Duodenal mucosa (tissue), 2 donors: ENCODE results near the gene RAB36.

Experiments
- H3K27ac ChIP-seq: one replicate; pipeline ENCODE4 v1.7.0; 2013; ENCODE audit warnings: low read depth, low read length
- H3K27me3 ChIP-seq, 2 donors: one replicate each; pipeline ENCODE4 v1.7.0; 2013; ENCODE audit warnings: low read length in 2 of 2, control low read depth in 1 of 2; ENCODE audit not compliant: insufficient read depth in 2 of 2, control insufficient read depth in 1 of 2
- H3K36me3 ChIP-seq, 2 donors: one replicate each; pipeline ENCODE4 v1.7.0; 2013; ENCODE audit warnings: low read length in 2 of 2, control low read depth in 1 of 2; ENCODE audit not compliant: insufficient read depth in 2 of 2, control insufficient read depth in 1 of 2
- H3K4me1 ChIP-seq, 2 donors: one replicate each; pipeline ENCODE4 v1.7.0; 2013; ENCODE audit warnings: low read length in 2 of 2, control low read depth in 1 of 2; ENCODE audit not compliant: insufficient read depth in 2 of 2, control insufficient read depth in 1 of 2
- H3K4me3 ChIP-seq, 2 donors: one replicate each; pipeline ENCODE4 v1.7.0; 2013; ENCODE audit warnings: low read length in 2 of 2, low read depth in 1 of 2
- H3K9ac ChIP-seq, 2 donors: one replicate each; pipeline ENCODE4 v1.7.0; 2013; ENCODE audit warnings: low read length in 2 of 2, low read depth in 1 of 2
- H3K9me3 ChIP-seq, 2 donors: one replicate each; pipeline ENCODE4 v1.7.0; 2013; ENCODE audit warnings: low read length in 2 of 2, control low read depth in 1 of 2; ENCODE audit not compliant: control insufficient read depth in 1 of 2

Gene RAB36, protein sequence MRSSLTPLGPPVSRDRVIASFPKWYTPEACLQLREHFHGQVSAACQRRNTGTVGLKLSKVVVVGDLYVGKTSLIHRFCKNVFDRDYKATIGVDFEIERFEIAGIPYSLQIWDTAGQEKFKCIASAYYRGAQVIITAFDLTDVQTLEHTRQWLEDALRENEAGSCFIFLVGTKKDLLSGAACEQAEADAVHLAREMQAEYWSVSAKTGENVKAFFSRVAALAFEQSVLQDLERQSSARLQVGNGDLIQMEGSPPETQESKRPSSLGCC

DNA sequence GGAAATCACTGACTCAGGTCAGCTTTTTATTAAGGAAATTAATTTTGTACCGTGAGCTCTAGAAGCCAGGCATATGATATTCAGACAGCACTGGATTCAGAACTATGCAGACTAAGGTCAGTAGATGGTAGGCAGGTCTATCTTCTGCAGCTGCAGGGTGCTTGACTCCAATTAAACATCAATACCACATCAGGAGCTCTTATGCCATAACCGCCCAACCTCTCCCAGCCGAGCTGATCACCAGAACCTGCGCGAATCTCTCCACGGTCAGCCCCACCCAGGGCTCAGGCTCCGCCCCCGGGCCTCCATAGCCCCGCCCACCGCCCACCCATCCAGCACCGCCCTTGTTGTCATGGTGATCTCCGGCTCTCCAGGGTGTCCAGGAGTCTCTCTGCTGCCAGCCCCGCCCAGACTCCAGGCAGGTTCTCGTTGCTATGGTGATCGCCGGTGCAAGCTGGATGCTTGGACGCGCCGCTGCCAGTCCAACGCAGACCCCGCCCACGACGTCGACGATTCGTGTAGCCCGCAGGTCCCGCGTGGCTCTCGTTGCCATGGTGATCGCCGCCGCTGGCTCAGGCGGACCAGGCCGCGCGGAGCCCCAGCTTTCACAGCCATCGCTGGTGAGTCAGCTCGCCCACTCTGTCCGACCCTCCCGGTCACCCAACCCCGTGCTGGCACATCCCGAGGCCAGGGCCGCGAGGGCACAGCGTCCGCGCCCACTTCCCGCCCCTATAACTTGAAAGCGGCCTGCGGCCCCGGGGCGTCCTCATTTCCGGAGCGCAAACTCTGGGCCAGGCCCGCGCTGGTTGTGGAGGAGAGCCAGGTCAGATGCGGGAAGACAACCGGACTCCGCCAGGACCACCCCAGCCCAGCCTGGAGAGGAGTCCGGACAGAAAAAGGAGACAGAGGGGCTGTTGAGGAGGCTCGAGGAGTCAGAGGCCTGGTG lies at the start of gene RAB36:
Gene RAB36, plus strand, starts transcription at position 546 of the 946 bp plus-strand sequence. CDS start 1,140 bp downstream, outside the sequence.
- Histone ChIP-seq H3K4me3 (peak within 1 kb of the TSS; percentile 60 to 65), H3K36me3 (no peaks in the 10 kb centered on the region), H3K9me3 (no peaks in the 10 kb centered on the region), H3K27ac (peak within 1 kb of the TSS; percentile 38), H3K9ac (peak within 1 kb of the TSS; percentile 60 to 68), H3K27me3 (no peaks in the 10 kb centered on the region), H3K4me1 (peaks cover 24 to 28% of the 10 kb centered on the region in 2 donors)

DNA sequence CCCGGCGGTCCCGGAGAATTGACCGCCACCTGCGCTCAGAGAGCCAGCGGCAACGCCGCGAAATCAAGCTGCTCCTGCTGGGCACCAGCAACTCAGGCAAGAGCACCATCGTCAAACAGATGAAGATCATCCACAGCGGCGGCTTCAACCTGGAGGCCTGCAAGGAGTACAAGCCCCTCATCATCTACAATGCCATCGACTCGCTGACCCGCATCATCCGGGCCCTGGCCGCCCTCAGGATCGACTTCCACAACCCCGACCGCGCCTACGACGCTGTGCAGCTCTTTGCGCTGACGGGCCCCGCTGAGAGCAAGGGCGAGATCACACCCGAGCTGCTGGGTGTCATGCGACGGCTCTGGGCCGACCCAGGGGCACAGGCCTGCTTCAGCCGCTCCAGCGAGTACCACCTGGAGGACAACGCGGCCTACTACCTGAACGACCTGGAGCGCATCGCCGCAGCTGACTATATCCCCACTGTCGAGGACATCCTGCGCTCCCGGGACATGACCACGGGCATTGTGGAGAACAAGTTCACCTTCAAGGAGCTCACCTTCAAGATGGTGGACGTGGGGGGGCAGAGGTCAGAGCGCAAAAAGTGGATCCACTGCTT lies 49.4 kb upstream of the RAB36 start:
- Histone ChIP-seq H3K9me3 (no peaks in the 10 kb centered on the region), H3K4me1 (peaks cover 7 to 9% of the 10 kb centered on the region in 2 donors), H3K9ac (no peak overlapping the region), H3K36me3 (no peaks in the 10 kb centered on the region), H3K27me3 (no peaks in the 10 kb centered on the region), H3K4me3 (no peak overlapping the region), H3K27ac (no peak overlapping the region)

DNA sequence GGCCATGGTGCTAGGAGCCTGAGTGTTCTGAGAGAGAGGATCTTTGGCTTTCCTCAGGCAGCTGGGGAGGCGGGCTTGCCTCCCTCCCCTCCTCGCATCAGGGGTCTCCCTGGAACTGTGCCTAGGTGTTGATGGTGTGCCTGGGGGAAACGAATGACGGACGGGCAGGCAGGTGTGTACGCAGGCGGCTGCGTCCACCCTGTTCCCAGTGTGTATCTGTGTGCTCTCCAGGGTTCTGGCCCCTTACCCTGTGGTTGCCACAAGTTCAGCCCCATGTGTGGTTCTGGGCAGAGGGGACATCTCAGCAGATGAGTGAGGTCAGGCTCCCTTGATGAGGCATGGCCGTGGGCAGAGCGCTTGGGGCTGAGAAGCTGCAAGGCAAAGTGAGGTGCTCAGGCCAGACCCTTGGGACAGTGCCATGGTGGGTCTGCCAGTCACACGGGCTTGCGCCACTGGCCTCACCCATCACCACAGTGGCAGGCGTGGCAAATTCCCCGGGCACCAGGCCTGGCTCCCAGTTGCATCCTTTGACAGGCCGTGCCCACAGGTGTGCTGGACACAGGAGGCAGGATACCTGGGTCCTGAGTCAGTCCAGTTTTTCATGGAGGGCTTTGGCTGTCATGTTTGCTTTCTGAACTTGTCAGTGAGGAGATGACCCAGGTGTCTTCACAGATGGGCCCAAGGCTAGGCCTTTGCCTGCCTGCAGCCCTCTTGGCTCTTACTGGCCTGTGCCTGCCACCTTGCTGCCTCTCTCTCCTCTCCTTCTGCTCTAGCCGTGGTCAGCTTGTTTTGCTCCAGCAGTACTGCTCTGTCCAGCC lies 47.7 kb upstream of the RAB36 start:
- H3K36me3 ChIP-seq = no peaks in the 10 kb centered on the region
- no peak overlapping the region for H3K27ac ChIP-seq
- H3K4me1 ChIP-seq = peaks cover 7 to 9% of the 10 kb centered on the region in 2 donors
- no peak overlapping the region for H3K4me3 ChIP-seq
- no peaks in the 10 kb centered on the region for H3K9me3 ChIP-seq
- H3K9ac ChIP-seq = no peak overlapping the region
- H3K27me3 ChIP-seq = no peaks in the 10 kb centered on the region

DNA sequence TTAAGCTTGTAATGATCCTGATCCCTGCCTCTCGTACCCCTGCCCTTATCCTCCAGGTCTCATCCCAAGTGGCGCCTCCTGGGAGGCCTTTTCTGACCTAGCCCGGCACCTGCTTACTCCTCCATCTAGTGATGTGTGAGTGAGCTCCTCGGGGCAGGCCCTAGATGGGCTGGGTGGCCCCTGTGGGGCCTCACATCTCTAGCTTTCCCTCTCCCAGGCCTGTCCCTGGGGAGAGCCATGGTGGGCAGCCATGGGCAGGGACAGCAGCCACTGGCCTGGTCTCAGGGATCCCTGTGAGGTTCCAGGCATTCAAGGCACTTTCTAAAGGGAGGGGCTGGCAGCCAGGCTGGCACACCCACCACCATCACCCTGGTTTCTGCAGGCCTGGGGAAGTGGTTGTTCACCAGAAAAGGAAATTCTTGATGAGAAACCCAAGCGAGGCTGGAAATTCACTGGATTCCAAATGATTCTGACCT lies 47.0 kb upstream of the RAB36 start:
- Histone ChIP-seq H3K4me3 (peak overlapping the region in 1 of 2 donors; percentile 35), H3K27me3 (no peaks in the 10 kb centered on the region), H3K27ac (no peak overlapping the region), H3K36me3 (no peaks in the 10 kb centered on the region), H3K4me1 (peaks cover 7 to 9% of the 10 kb centered on the region in 2 donors), H3K9ac (no peak overlapping the region), H3K9me3 (no peaks in the 10 kb centered on the region)

DNA sequence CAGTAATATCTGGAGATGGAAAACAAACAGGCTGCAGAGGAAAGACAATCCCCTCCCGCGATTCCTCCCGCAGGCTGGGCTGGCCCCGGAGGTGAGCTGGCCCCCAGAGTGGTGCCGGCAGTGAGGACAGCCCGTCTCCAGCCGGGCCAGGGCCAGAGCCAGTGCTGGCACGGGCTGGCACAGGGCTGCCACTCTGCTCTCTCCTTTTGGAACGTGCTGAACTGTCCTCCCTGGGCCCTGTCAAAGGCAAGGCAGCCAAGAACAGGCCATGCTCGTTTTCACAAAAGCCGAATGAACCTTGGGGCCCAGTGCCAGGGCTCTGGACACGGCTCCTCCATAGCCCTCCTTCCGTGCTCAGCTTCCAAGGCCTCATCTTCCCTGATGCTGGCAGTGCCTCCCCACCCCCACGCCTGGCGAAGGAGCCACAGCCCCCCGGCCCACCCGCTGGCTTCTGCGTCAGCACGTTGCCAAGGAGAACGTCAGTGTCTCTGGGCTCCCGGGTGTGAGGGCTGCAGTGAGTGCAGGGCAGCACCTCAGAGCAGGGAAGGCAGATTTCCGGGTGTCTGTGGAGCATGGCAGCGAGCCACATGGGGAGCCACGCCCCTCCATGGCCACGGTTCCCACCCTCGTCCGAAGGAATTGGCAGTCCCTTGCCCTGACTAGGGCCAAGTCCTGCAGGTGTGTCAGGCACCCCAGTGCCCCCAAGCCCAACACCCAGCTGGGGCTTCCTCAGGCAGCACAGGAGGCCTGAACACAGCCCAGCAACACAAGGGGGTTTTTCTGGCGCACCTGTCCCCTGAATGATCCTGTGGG lies 46.4 kb upstream of the RAB36 start:
- peaks cover 7 to 9% of the 10 kb centered on the region in 2 donors for H3K4me1 ChIP-seq
- peak overlapping the region in 1 of 2 donors; percentile 39 for H3K9ac ChIP-seq
- peak overlapping the region in 1 of 2 donors; percentile 35 for H3K4me3 ChIP-seq
- no peaks in the 10 kb centered on the region for H3K36me3 ChIP-seq
- H3K9me3 ChIP-seq = no peaks in the 10 kb centered on the region
- H3K27me3 ChIP-seq = no peaks in the 10 kb centered on the region
- H3K27ac ChIP-seq = no peak overlapping the region

DNA sequence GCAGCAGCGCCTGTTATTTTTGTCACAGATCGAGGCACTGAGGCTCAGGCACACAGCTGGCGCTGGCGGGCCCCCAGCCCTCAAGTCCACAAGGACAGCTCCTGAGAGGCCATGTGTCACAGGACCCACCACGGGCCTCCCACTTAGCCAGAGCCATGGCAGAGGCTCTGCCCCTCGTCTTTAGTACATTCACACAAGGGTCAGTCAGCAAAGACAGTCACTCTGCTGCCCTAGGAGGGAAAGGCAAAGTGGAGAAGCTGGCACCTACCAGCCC lies 45.8 kb upstream of the RAB36 start:
- H3K9ac ChIP-seq = no peak overlapping the region
- H3K4me1 ChIP-seq = peaks cover 7 to 9% of the 10 kb centered on the region in 2 donors
- H3K36me3 ChIP-seq = no peaks in the 10 kb centered on the region

DNA sequence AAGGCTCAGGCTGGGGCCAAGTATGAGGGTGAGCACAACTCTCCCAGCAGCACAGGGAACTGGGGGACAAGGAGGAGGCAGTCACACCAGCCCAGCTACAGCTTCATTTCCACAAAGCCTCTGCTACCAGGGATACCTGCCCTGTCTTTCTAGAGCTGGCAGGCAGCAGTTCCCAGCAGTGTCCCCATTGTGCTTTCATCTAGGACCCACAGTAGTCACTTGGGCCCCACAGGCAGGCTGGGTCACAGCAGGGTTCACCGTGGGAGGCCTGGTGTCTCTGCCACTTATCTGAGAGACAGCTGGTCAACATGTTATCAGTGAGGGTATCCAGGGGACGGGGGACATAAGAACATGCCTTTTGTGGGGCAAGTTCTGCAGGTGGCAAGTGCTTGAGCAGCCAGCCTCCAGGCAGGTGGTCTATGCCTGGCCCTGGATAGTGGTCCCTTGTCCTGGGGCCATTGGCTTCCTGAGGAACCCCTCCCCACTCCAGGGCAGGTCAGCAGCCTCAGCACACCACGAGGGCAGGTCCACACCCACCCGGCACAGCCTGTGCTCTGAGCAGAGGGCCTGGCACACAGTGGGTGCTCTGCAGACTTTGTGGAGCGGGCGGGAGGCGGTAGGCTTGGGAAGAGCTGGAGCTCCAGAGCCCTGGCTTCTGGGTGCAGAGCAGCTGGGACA lies 45.0 kb upstream of the RAB36 start:
- Histone ChIP-seq H3K27me3 (no peaks in the 10 kb centered on the region), H3K4me3 (no peak overlapping the region), H3K27ac (no peak overlapping the region), H3K9me3 (no peaks in the 10 kb centered on the region), H3K4me1 (peaks cover 7 to 9% of the 10 kb centered on the region in 2 donors), H3K36me3 (no peaks in the 10 kb centered on the region), H3K9ac (no peak overlapping the region)

More for the DNA sequence above, 45.8 kb upstream of the RAB36 start:
- Histone ChIP-seq H3K4me3 (no peak overlapping the region), H3K27me3 (no peaks in the 10 kb centered on the region), H3K9me3 (no peaks in the 10 kb centered on the region), H3K27ac (no peak overlapping the region)

DNA sequence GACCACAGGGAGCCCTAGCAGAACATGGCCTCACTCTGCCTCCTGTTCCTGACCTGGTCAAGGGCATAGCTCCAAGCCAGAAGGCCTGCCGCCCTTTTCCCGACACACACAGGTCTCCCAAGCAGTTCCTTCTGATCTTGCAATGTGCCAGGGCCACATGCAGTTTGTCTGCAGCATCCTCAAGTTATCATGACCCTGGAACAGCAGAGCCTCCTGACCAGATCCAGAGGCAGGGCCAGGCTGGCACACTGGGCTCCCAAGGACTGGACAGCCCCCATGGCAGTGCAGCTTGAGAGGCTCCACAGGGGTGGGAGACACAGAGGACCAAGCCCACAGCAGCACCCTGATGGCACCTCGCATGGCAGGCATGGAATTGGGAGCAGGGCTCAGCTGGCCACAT lies 43.8 kb upstream of the RAB36 start:
- Histone ChIP-seq H3K9ac (no peak overlapping the region), H3K36me3 (no peaks in the 10 kb centered on the region), H3K4me1 (peaks cover 7 to 9% of the 10 kb centered on the region in 2 donors), H3K27me3 (no peaks in the 10 kb centered on the region), H3K9me3 (no peaks in the 10 kb centered on the region), H3K27ac (no peak overlapping the region), H3K4me3 (no peak overlapping the region)
